Measurements from ENCODE around the gene PALMD.

PALMD gene

GRCh38 chr1:99717005-99717404 is 71.1 kb downstream of the PALMD start:
- no peak overlapping the region for H3K4me3 ChIP-seq (ENCODE audit: low read length)
- TF ChIP-seq ZNF274 (IDR thresholded peaks at IDR 0.05; ENCODE audit: low read depth, low read length) = no peak

GRCh38 chr1:99723251-99723650 is 77.3 kb downstream of the PALMD start:
- no peak overlapping the region for H3K4me3 ChIP-seq (ENCODE audit: low read length)
- TF ChIP-seq ZNF274 (IDR thresholded peaks at IDR 0.05; ENCODE audit: low read depth, low read length) = no peak

GRCh38 chr1:99725996-99726395 is 80.1 kb downstream of the PALMD start:
- no peak for TF ChIP-seq ZNF274 (IDR thresholded peaks at IDR 0.05; ENCODE audit: low read depth, low read length)
- H3K4me3 ChIP-seq (ENCODE audit: low read length) = no peak overlapping the region

- no peak overlapping the region for H3K4me3 ChIP-seq (ENCODE audit: low read length)
- TF ChIP-seq ZNF274 (IDR thresholded peaks at IDR 0.05; ENCODE audit: low read depth, low read length) = no peak
Measured at GRCh38 chr1:99726407-99726806, 80.5 kb downstream of the PALMD start.

- no peak for TF ChIP-seq ZNF274 (IDR thresholded peaks at IDR 0.05; ENCODE audit: low read depth, low read length)
- no peak overlapping the region for H3K4me3 ChIP-seq (ENCODE audit: low read length)
Measured at GRCh38 chr1:99726818-99727217, 80.9 kb downstream of the PALMD start.

- no peak for TF ChIP-seq ZNF274 (IDR thresholded peaks at IDR 0.05; ENCODE audit: low read depth, low read length)
- no peak overlapping the region for H3K4me3 ChIP-seq (ENCODE audit: low read length)
Measured at GRCh38 chr1:99727575-99728185, 81.8 kb downstream of the PALMD start.

- no peak overlapping the region for H3K4me3 ChIP-seq (ENCODE audit: low read length)
- TF ChIP-seq ZNF274 (IDR thresholded peaks at IDR 0.05; ENCODE audit: low read depth, low read length) = no peak
Measured at GRCh38 chr1:99728494-99729235, 82.8 kb downstream of the PALMD start.

- no peak overlapping the region for H3K4me3 ChIP-seq (ENCODE audit: low read length)
- no peak for TF ChIP-seq ZNF274 (IDR thresholded peaks at IDR 0.05; ENCODE audit: low read depth, low read length)
Measured at GRCh38 chr1:99731384-99731783, 85.5 kb downstream of the PALMD start.

- TF ChIP-seq ZNF274 (IDR thresholded peaks at IDR 0.05; ENCODE audit: low read depth, low read length) = no peak
- H3K4me3 ChIP-seq (ENCODE audit: low read length) = no peak overlapping the region
Measured at GRCh38 chr1:99735852-99736251, 89.9 kb downstream of the PALMD start.

GRCh38 chr1:99737016-99737415 is 91.1 kb downstream of the PALMD start:
- no peak for TF ChIP-seq ZNF274 (IDR thresholded peaks at IDR 0.05; ENCODE audit: low read depth, low read length)
- H3K4me3 ChIP-seq (ENCODE audit: low read length) = no peak overlapping the region

- TF ChIP-seq ZNF274 (IDR thresholded peaks at IDR 0.05; ENCODE audit: low read depth, low read length) = no peak
- H3K4me3 ChIP-seq (ENCODE audit: low read length) = no peak overlapping the region
Measured at GRCh38 chr1:99738858-99739465, 93.0 kb downstream of the PALMD start.

- TF ChIP-seq ZNF274 (IDR thresholded peaks at IDR 0.05; ENCODE audit: low read depth, low read length) = no peak
- no peak overlapping the region for H3K4me3 ChIP-seq (ENCODE audit: low read length)
Measured at GRCh38 chr1:99740141-99740540, 94.2 kb downstream of the PALMD start.
